ENCODE results near the gene GNAQ. TPM values are rescaled to one million over a fixed set of nuclear protein-coding genes. Genes with fewer than 3 reads are reported as not detected.

The GNAQ gene
- total RNA-seq, 1 experiment from 2014 or later: 48.6 TPM

- Histone ChIP-seq H2BK5ac (ENCODE audit: insufficient read length, low read length) (no peak overlapping the region), H3K79me2 (ENCODE audit: insufficient read depth, low read length) (no peaks in the 10 kb centered on the region), H3K9me3 (ENCODE audit: control insufficient read depth, low read depth, low read length) (no peaks in the 10 kb centered on the region), H2BK120ac (ENCODE audit: low read depth, low read length, poor library complexity, severe bottlenecking) (no peak overlapping the region), H3K27me3 (ENCODE audit: insufficient read depth, low read length) (no peaks in the 10 kb centered on the region), H3K4ac (ENCODE audit: low read depth, low read length) (no peak overlapping the region), H4K5ac (ENCODE audit: insufficient read length, low read depth, low read length) (no peak overlapping the region), H3K23ac (ENCODE audit: insufficient read length, low read depth, low read length) (no peak overlapping the region), H2BK15ac (ENCODE audit: low read depth, low read length) (no peak overlapping the region), H3K79me1 (ENCODE audit: insufficient read depth, low read depth, low read length, poor library complexity, severe bottlenecking) (no peaks in the 10 kb centered on the region), H3K14ac (ENCODE audit: insufficient read depth, low read length) (no peak overlapping the region), H3K4me1 (ENCODE audit: insufficient read depth, low read length) (peaks cover 10% of the 10 kb centered on the region; the same call in 1 of the 2 replicates), H4K8ac (replicated peaks; ENCODE audit: insufficient read length, low read depth, low read length) (no peak overlapping the region), H3K27ac (ENCODE audit: insufficient read length, low read depth, low read length) (no peak overlapping the region), H2BK20ac (ENCODE audit: low read depth, low read length, poor library complexity, severe bottlenecking) (no peak overlapping the region), H2BK12ac (ENCODE audit: insufficient read length, low read depth, low read length) (no peak overlapping the region), H4K91ac (ENCODE audit: insufficient read length, low read depth, low read length) (no peak overlapping the region), H4K20me1 (ENCODE audit: control insufficient read depth, insufficient read depth, insufficient read length) (no peaks in the 10 kb centered on the region), H3T11ph (ENCODE audit: low read length) (no peak overlapping the region), H3K56ac (ENCODE audit: insufficient read length, low read depth, low read length) (no peak overlapping the region), H3K4me2 (ENCODE audit: insufficient read depth, insufficient read length, low read length) (no peak overlapping the region), H3K9ac (ENCODE audit: extremely low read depth, insufficient read length, low read length) (no peak overlapping the region), H2AK5ac (ENCODE audit: insufficient read length, low read length) (no peak overlapping the region), H2AFZ (ENCODE audit: low read length) (no peak overlapping the region), H3K18ac (ENCODE audit: insufficient read length, low read depth, low read length) (no peak overlapping the region), H3K23me2 (ENCODE audit: insufficient read length, low read depth, low read length, poor library complexity, severe bottlenecking) (no peaks in the 10 kb centered on the region)
- peaks cover 31 to 34% of the 10 kb centered on the region in 2 experiments for H3K4me1 Mint-ChIP-seq
- no peak for DNase-seq
- no peaks in the 10 kb centered on the region for H3K9me3 Mint-ChIP-seq
- no peaks in the 10 kb centered on the region for H3K27me3 Mint-ChIP-seq (ENCODE audit: low read depth)
- no peaks in the 10 kb centered on the region for H3K36me3 Mint-ChIP-seq (ENCODE audit: insufficient read depth in 1 of 3, low read depth in 3 of 3)
- no peak overlapping the region for H3K27ac Mint-ChIP-seq
- no CpG with 5 or more reads among the region's 2 CpGs for WGBS (ENCODE audit: extremely low coverage, insufficient read length, low lambda C conversion rate)
- no peak for TF ChIP-seq CTCF (conservative IDR thresholded peaks at IDR 0.05)
- H3K4me3 Mint-ChIP-seq: no peak overlapping the region
Measured at GRCh38 chr9:77887662-77888061, 143.9 kb downstream of the GNAQ start.
